Stimulated activated CD8-positive, alpha-beta memory T cell treated with anti-CD3 and anti-CD28 coated beads, Interleukin-4, amount 100 ng/mL, for 48 hours (primary cell): ENCODE measurements around the gene ANKH.

Experiments
- DNase-seq: peaks from one replicate; pipeline ENCODE4 v3.0.0-alpha.2; 2020

ANKH gene

GRCh38 chr5:14730881-14731280, 140.7 kb downstream of the ANKH start:
- no peak for DNase-seq

- no peak for DNase-seq
Measured at GRCh38 chr5:14730466-14730865, 141.1 kb downstream of the ANKH start.

GRCh38 chr5:14729448-14730385, 141.9 kb downstream of the ANKH start:
- no peak for DNase-seq

- no peak for DNase-seq
Measured at GRCh38 chr5:14728459-14728938, 143.1 kb downstream of the ANKH start.

GRCh38 chr5:14727928-14728458, 143.6 kb downstream of the ANKH start:
- DNase-seq: no peak

GRCh38 chr5:14727428-14727865, 144.1 kb downstream of the ANKH start:
- DNase-seq: peak; percentile 83

GRCh38 chr5:14726066-14726838, 145.3 kb downstream of the ANKH start:
- DNase-seq: no peak

GRCh38 chr5:14724633-14725032, 146.9 kb downstream of the ANKH start:
- DNase-seq: no peak

GRCh38 chr5:14723701-14724132, 147.9 kb downstream of the ANKH start:
- DNase-seq: peak; percentile 52

GRCh38 chr5:14722923-14723322, 148.7 kb downstream of the ANKH start:
- no peak for DNase-seq

GRCh38 chr5:14721990-14722656, 149.5 kb downstream of the ANKH start:
- DNase-seq: no peak

- DNase-seq: no peak
Measured at GRCh38 chr5:14720236-14720923, 151.2 kb downstream of the ANKH start.

- DNase-seq: peak; percentile 24
Measured at GRCh38 chr5:14718778-14719177, 152.8 kb downstream of the ANKH start.

- peak; percentile 20 for DNase-seq
Measured at GRCh38 chr5:14716755-14717752, 154.5 kb downstream of the ANKH start.

- DNase-seq: no peak
Measured at GRCh38 chr5:14715481-14715880, 156.1 kb downstream of the ANKH start.

- DNase-seq: no peak
Measured at GRCh38 chr5:14714706-14715105, 156.9 kb downstream of the ANKH start.

GRCh38 chr5:14713476-14714390, 157.8 kb downstream of the ANKH start:
- peak; percentile 22 for DNase-seq

- no peak for DNase-seq
Measured at GRCh38 chr5:14712666-14713065, 158.9 kb downstream of the ANKH start.

GRCh38 chr5:14712131-14712530, 159.4 kb downstream of the ANKH start:
- DNase-seq: peak; percentile 21
